ENCODE data around the gene RBPJL. TPM values are rescaled to one million over a fixed set of nuclear protein-coding genes. Genes with fewer than 3 reads are reported as not detected.

RBPJL gene
- total RNA-seq, 1 experiment from 2014 or later = not detected

DNA sequence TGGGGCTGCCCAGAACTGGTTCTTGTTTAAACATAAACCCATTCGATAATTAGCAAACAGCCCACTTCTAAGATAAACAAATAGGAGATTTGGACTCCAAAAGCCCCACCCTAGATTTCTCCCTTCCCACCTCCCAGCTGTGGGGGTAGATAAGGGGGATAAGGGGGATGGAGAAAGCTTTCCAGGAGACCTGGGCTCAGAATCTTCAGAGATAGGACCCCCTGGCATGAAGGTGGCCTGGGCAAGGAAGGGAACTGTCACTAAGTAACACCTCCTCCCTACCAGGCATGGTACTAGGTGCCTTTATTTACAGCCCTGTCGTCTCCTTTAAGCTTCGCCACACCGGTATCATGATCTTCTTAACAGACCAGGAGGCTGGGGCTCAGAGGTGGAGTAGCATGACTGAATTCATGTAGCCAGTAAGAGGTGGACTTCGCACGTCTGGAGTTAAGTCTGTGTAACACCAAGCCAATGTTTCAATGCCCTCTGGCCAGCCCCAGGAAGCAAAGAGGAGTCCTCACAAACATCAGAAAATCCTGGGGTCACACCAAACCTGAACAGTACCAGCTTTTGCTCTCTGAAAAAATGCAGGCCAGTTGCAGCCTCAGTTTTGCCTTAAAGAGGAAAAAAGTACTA is 37.0 kb downstream of the RBPJL start:
- TF ChIP-seq CTCF (conservative IDR thresholded peaks at IDR 0.05; ENCODE audit: low read depth, low read length) = no peak
- no peak for TF ChIP-seq EZH2 (IDR thresholded peaks at IDR 0.05; ENCODE audit: borderline replicate concordance, low read depth, low read length, poor library complexity, severe bottlenecking)
- peaks cover 42% of the 10 kb centered on the region for H3K4me1 ChIP-seq (ENCODE audit: insufficient read depth, low read length, poor library complexity, severe bottlenecking)
- H3K9me3 ChIP-seq (ENCODE audit: low read depth, low read length, poor library complexity, severe bottlenecking) = no peaks in the 10 kb centered on the region
- H3K36me3 ChIP-seq (ENCODE audit: insufficient read depth, low read length, poor library complexity, severe bottlenecking) = peaks cover 4% of the 10 kb centered on the region
- H3K27ac ChIP-seq (ENCODE audit: low read depth, low read length, poor library complexity, severe bottlenecking) = peak overlapping the region; percentile 24
- ChIA-PET POLR2A (ENCODE audit: low non-redundant PET) (no interaction called here), CTCF (interaction anchor here (0.8 kb wide), 2 partner anchors 19 to 32 kb away, joined by 3 read pairs; no protein-coding TSS in a partner anchor)
- intact Hi-C loops (cut with micrococcal nuclease; ENCODE audit: unreplicated experiment) = no loop called here
- no peak for DNase-seq (ENCODE audit: low spot score)
- no TSS peak for BruUV-seq (replicated peaks)
- H3K27me3 ChIP-seq (replicated peaks; ENCODE audit: insufficient read depth, low read depth, low read length, poor library complexity) = no peaks in the 10 kb centered on the region
- no peak overlapping the region for H3K4me3 ChIP-seq (ENCODE audit: low read depth, low read length, poor library complexity, severe bottlenecking)

GRCh38 chr20:45344168-45344860 is 37.7 kb downstream of the RBPJL start:
- Histone ChIP-seq H3K27me3 (replicated peaks; ENCODE audit: insufficient read depth, low read depth, low read length, poor library complexity) (no peaks in the 10 kb centered on the region), H3K27ac (ENCODE audit: low read depth, low read length, poor library complexity, severe bottlenecking) (peak overlapping the region; percentile 24), H3K4me3 (ENCODE audit: low read depth, low read length, poor library complexity, severe bottlenecking) (no peak overlapping the region), H3K4me1 (ENCODE audit: insufficient read depth, low read length, poor library complexity, severe bottlenecking) (peaks cover 47% of the 10 kb centered on the region), H3K9me3 (ENCODE audit: low read depth, low read length, poor library complexity, severe bottlenecking) (no peaks in the 10 kb centered on the region), H3K36me3 (ENCODE audit: insufficient read depth, low read length, poor library complexity, severe bottlenecking) (peaks cover 4% of the 10 kb centered on the region)
- ChIA-PET POLR2A (ENCODE audit: low non-redundant PET) (no interaction called here), CTCF (interaction anchor here (0.6 to 0.8 kb wide), 3 partner anchors 18 to 94 kb away, joined by 3 to 4 read pairs (median 3); no protein-coding TSS in a partner anchor)
- intact Hi-C loops (cut with micrococcal nuclease; ENCODE audit: unreplicated experiment) = no loop called here
- no TSS peak for BruUV-seq (replicated peaks)
- TF ChIP-seq CTCF (conservative IDR thresholded peaks at IDR 0.05; ENCODE audit: low read depth, low read length) (no peak), EZH2 (IDR thresholded peaks at IDR 0.05; ENCODE audit: borderline replicate concordance, low read depth, low read length, poor library complexity, severe bottlenecking) (no peak)
- DNase-seq (ENCODE audit: low spot score) = peak; percentile 60

DNA sequence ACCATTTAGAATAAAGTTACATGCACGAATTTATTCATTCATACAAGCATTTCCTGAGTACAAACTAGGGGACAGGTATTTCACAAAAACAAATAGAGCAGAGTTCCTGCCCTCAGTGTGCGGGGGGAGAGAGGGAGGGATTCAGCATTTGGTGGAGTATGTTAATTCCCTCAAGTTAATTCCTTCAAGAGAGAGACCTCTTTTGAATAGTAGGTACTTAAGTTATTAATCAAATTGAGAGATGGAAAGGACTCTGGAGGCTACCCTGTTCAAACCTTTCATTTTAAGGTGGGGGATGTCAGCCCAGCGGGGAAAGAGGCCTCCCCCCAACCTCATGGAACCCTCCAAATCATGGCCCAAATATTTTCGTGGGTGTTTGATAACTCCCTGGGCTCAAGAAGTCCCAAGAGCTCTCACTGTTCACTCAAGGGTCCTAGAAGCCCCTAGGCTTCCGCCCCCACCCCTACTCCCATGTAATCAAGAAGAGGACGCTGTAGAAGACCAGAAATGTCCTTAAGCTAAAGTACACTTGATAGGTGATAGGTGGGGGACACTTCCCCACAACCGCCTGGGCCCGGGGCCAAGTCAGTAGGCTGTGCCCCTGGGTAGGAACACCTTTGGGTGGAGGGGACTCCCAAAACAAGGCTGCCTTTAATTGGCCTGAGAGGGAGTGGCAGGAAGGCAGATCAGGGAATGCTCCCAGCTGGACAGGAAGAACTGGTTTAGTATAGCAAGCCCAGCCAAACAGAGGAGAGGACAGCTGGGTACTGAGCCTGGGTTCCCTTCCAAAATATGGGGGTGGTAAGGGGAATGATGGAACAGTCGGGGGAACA is 38.7 kb downstream of the RBPJL start:
- Histone ChIP-seq H3K4me1 (ENCODE audit: insufficient read depth, low read length, poor library complexity, severe bottlenecking) (peaks cover 47% of the 10 kb centered on the region), H3K9me3 (ENCODE audit: low read depth, low read length, poor library complexity, severe bottlenecking) (no peaks in the 10 kb centered on the region), H3K27ac (ENCODE audit: low read depth, low read length, poor library complexity, severe bottlenecking) (no peak overlapping the region), H3K27me3 (replicated peaks; ENCODE audit: insufficient read depth, low read depth, low read length, poor library complexity) (no peaks in the 10 kb centered on the region), H3K36me3 (ENCODE audit: insufficient read depth, low read length, poor library complexity, severe bottlenecking) (no peaks in the 10 kb centered on the region), H3K4me3 (ENCODE audit: low read depth, low read length, poor library complexity, severe bottlenecking) (no peak overlapping the region)
- ChIA-PET POLR2A (ENCODE audit: low non-redundant PET) (no interaction called here), CTCF (no interaction called here)
- intact Hi-C loops (cut with micrococcal nuclease; ENCODE audit: unreplicated experiment) = no loop called here
- TF ChIP-seq EZH2 (IDR thresholded peaks at IDR 0.05; ENCODE audit: borderline replicate concordance, low read depth, low read length, poor library complexity, severe bottlenecking) = no peak
- TF ChIP-seq CTCF (conservative IDR thresholded peaks at IDR 0.05; ENCODE audit: low read depth, low read length) = no peak
- DNase-seq (ENCODE audit: low spot score) = no peak
- BruUV-seq (replicated peaks) = no TSS peak

Data from A673 (cell line).